SIG-M5 (cell line): Measurements from ENCODE around the gene DLG2.
"Not testable (repeated sequence)": the region's sequence is repeated elsewhere in the genome, so short reads cannot be mapped to it uniquely, and the experiment has no call there.

Source experiments
- DNase-seq: peaks from one replicate; lab custom pipeline; 2025; lab: John Stamatoyannopoulos, UW

DLG2 gene

GRCh38 chr11:85110246-85110645 lies 516.9 kb downstream of the DLG2 start:
- not testable (repeated sequence) for DNase-seq

DNA sequence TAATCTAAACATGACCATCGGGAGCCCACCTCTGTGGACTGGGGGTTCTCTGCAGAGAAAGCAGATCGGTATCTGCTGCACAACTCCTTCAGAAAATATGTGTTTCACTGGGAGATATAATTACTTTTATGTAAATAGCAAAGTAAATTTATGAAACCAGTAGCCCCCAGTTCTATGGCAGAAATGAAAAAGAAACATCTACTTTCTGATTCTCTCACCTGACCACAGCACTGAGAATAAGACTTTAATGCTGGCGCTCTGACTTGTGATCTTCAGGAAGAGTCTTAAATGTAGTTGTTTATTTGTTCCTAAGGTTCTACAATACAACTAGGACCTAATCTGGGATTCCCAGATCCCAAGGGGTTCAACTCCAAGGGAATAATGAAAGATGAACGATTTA lies 518.0 kb downstream of the DLG2 start:
- DNase-seq: no peak

- DNase-seq: no peak
These were observed 521.3 kb downstream of the DLG2 start for GRCh38 chr11:85105868-85106267.

GRCh38 chr11:85099522-85099921 lies 527.6 kb downstream of the DLG2 start:
- no peak for DNase-seq

- DNase-seq: no peak
These were observed 528.1 kb downstream of the DLG2 start for GRCh38 chr11:85098996-85099395.

DNA sequence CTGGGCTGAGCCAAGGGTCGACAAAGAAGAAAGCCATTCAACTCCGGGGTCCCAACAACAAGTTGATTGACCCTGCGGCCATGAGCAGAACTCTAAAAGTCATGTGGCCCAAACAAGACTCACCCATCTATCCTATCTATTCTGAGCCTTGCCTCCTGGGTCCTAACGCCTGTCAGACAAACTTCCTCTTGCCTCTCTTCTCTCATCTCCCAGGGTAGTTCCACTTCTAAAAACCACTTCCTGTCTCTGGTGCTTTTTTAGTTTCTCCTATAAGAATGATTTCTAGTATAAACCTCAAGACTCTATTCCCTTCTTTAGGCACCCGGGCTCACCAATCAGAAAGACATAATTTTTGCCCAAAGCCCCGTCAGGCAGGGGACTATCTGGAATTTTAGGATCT lies 530.2 kb downstream of the DLG2 start:
- DNase-seq: no peak

- no peak for DNase-seq
These were observed 531.9 kb downstream of the DLG2 start for GRCh38 chr11:85095239-85095638.

DNA sequence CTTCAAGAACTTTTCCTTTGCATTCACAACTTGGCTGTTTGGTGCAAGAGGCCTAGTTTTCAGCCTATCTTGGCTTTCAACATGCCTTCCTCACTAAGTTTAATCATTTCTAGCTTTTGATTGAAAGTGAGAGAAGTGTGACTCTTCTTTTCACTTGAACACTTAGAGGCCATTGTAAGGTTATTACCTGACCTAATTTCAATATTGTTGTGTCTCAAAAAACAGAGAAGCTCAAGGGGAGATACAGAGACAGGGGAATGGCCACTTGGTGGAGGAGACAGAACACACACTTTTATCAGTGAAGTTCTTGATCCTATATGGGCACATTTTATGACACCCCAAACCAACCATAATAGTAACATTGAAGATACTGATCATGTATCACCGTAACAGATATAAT lies 532.3 kb downstream of the DLG2 start:
- no peak for DNase-seq

DNA sequence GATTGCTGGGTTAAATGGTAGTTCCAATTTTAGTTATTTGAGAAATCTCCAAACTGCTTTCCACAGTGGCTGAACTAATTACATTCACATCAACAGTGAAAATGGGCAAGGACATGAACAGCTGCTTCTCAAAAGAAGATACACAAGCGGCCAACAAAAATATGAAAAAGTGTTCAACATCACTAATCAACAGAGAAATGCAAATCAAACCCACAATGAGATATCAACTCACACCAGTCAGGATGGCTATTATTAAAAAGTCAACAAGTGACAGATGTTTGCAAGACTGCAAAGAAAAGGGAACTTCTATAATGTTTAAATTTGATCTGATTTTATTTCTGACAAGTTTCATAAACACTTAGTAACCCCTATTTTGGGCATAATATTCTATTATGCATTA lies 537.5 kb downstream of the DLG2 start:
- DNase-seq: no peak

DNA sequence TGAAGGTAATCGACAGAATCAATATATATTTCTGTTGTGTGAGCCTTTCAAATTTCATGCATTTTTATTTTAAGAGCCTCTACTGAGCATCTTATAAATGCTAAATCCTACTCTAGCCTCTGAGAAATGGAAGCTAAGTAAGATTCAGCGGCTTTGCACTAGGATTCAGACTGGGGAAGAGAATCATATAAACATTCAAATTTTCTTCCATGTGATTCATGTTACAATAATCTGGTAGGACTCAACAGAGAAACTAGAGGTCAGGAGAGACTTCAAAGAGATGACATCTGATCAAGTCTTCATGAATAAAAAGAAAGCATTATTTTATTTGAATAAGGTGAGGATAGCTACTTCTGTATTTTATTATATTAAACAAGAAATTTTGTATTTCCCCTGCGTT lies 538.9 kb downstream of the DLG2 start:
- DNase-seq: no peak

DNA sequence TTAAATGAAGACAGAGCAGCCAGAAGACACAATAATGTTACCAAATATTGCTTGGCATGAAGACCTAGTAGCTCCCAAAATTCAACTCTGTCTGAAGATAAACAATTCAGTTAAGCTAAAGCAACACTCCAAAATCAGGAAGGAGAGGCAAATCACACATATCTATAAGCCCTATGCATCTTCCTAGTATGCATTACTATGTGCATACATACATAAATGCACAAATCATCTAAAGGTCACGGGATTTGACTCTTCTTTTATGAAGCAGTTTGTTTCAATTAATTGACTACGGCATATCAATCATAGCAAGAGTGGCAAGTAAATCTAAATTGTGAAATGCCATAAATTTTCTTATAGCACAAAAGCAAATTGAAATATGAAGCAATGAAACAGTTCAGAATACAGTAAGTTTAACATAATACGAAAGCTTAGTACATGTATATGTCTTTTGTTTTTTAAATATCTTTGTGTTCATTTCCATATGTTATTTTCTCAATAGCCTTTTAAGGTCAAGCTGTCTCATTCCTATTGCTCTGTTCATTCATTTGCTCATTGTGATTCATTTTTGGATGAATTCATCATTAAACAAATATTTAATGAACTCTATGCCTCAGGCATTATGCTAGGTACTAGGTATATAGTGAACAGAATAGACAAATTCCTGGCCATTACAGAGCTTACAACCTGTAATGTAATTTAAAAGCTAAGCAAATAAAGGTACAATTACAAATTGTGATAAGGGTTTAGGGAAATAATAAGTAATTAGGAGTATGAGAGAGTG lies 540.5 kb downstream of the DLG2 start:
- DNase-seq: no peak

DNA sequence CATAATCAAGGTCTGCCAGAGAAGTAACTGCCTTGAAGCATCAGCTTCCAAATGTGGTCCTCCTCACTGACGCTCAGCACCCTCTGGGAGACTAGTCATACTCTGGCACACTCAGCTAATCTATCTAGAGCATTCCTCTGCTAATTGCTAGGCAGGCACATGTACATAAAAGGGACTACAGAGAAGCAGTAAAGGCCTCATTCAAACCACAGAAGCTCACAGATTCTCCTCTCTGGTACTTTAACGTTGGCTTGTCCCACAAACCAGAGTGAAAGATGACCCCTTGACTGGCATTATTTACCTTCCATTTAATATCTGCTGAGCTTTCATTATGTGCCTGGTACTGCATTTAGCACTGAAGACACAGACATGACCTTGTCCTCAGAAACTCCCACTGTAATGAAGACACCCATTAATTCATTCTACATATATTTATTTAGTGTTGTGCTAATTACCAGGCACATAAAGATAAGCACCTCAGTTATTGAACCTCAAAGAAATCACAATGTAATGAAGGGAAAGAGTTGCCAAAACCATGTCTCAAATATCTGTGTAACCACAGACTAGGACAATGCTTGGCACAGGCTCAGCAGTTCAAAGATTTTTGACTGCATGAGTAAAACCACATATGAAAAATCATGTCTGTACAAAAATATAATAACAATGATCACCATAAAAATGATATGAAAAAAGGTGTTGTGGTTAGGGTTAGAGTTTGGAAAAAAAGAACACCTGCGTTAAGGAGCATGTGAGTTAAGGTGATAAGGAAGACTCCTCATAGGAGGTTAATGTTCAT lies 550.4 kb downstream of the DLG2 start:
- no peak for DNase-seq

- no peak for DNase-seq
These were observed 564.5 kb downstream of the DLG2 start for GRCh38 chr11:85062659-85063058.

DNA sequence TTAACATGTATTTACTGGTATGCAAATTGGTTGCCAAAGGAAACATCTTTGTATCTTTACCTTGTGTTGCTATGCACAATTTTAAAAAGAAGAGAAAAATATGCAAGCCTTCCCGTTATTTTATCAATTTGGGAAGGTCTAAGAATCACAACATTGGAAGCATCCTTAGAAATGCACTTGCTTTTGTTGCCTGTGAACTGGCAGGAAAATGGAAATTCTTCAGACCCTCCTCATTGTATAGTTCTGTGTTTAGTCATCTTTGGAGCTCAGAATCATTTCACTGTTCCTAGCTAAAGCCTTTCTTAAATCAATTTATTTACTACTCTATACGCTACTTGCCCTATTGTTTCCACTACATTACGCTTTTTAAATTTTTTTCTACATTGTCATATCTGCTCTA lies 574.5 kb downstream of the DLG2 start:
- DNase-seq: no peak

DNA sequence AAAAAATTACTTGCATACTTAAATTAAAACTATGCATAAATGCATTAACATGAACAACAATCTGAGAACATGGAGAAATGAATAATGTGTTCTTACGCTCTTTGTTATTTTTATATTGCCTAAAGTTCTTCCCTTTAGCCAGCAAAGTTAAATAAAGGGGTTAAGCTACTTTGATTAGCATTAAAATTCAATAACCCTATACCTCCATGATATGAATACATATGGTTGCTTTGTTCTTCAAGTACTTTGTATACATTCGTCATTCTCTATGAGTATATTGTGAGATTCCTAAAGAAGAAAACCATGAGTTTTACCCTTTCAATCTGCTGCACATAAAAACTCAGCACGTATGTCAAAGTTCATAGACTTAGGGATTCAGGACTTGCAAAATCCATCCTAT lies 578.3 kb downstream of the DLG2 start:
- no peak for DNase-seq

DNA sequence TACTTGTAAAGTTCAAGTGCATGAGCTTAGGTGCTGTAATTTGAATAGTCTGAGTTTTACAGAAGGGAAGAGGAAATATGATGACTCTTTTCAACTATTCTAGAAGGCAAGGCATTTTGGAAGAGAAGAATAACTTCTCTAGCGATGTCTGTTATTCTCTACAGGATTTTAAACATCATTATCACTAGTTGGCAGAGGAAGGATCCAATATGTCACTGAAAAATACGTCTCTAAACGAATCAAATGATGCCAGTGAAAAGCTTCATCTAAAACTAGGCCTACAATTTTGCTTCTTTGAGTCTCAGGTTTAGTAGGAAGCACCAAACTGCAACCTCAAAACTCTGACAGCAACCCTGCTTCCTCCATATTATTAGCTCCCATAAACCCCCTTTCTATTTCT lies 581.4 kb downstream of the DLG2 start:
- no peak for DNase-seq

DNA sequence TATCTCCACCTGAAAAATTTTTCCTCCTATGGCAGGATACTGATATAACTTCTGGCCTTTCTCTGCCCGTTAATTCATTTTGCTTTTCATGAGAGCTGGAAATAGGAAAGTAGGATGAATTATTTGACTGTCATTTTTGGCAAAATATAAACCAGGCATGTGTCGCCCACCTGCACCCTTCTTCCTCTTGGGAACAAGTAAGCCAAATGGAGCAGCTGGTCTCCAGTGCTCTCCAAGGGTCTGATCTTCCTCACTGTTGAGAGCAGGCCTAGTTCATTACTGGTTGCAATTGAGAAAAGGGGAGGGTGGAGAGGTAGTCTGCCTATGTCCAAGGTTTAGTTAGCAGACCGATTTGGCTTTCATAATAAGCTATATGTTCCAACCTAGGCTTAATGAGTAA lies 582.2 kb downstream of the DLG2 start:
- no peak for DNase-seq

GRCh38 chr11:85042361-85042760 lies 584.8 kb downstream of the DLG2 start:
- DNase-seq: no peak

- no peak for DNase-seq
These were observed 587.0 kb downstream of the DLG2 start for GRCh38 chr11:85040166-85040565.

DNA sequence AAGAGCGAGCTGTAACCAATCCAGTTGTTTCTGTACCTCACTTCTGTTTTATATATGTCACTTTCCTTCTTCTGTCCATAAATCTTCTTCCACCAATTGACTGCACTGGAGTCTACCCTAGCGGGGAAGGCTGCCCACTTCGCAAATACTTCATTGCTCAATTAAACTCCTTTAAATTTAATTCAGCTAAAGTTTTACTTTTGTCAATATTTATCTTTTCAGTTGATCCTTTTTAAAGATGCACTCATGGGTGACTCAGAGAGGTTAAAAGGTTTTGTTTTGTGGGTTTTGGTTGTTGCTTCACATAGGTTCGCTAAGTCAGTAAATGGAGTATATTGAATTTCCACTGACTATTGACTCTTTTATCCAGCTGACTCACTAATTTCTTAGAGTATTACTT lies 597.2 kb downstream of the DLG2 start:
- no peak for DNase-seq

- DNase-seq: no peak
These were observed 598.6 kb downstream of the DLG2 start for GRCh38 chr11:85028329-85029101.

DNA sequence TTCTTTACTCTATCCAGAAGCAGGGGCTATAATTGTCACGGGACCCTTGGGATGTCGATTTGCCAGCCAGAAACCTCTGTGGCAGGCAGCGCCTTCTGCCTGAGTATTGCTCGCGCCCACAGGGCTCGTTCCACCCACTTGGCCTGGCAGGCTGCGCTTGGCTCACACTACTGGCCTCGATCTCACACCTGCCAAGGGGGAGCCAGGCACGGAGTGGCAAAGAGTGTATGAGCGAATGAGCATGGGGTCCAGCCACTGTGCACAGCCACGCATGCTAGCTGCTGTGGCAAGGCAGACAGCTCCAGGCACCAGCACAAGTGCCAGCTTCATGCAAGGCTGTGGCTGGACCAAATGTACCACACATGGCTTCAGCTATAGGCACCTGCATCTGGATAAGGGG lies 599.8 kb downstream of the DLG2 start:
- DNase-seq: no peak

DNA sequence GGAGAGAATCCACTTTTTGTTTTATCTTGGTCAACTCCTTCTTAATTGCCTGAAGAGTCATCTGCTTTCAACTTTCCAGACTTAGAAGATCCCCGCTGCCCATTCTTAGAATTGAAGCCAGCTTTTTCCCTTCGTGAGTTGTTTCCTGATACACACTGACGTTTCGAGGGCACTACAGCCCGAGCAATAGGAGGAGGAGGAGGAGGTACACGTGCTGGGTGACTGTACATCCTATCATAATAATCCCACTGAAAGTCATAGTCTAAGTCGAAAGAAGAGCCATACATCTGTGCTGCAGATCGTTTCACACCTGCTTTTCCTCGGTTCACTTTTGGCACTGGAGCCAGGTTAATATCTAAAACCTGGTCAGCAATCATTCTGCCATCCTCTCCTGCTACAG lies 606.1 kb downstream of the DLG2 start:
- DNase-seq: no peak
